Tibial nerve (tissue), 4 donors: ENCODE results near the gene ADAMTS2. TPM values are rescaled to one million over a fixed set of nuclear protein-coding genes. Genes with fewer than 3 reads are reported as not detected.
A peak's percentile ranks its signal among the peaks of the same experiment; 100 is the strongest.

Source experiments
- DNase-seq, 2 donors: peaks; one replicate each; pipeline ENCODE4 v3.0.0-alpha.2; 2019; ENCODE audit warnings: low spot score in 2 of 2
- H3K27ac ChIP-seq, 4 donors: fragments of 200-600 bp; sonication (generic) in 3 of 4; one replicate each; pipeline ENCODE4 v1.5.1; 2017 to 2019; ENCODE audit warnings: mild to moderate bottlenecking in 1 of 4
- H3K27me3 ChIP-seq, 2 donors: fragments of 200-600 bp; sonication (generic) in 1 of 2; one replicate each; pipeline versions ENCODE4 v1.5.1 to v1.6.0; 2017 to 2019
- H3K36me3 ChIP-seq, 3 donors: fragments of 200-600 bp; sonication (generic); one replicate each; pipeline ENCODE4 v1.5.1; 2018 to 2019
- H3K4me1 ChIP-seq, 4 donors: fragments of 200-600 bp; sonication (generic) in 3 of 4; one replicate each; pipeline ENCODE4 v1.5.1; 2017 to 2019
- H3K4me3 ChIP-seq, 4 donors: fragments of 200-600 bp; sonication (generic) in 3 of 4; one replicate each; pipeline ENCODE4 v1.5.1; 2017 to 2019; ENCODE audit warnings: mild to moderate bottlenecking in 1 of 4, moderate library complexity in 1 of 4
- H3K9me3 ChIP-seq, 4 donors: fragments of 200-600 bp; sonication (generic) in 3 of 4; one replicate each; pipeline ENCODE4 v1.5.1; 2017 to 2019
- EP300 ChIP-seq, 2 donors: sonication (generic); formaldehyde crosslinking; IDR thresholded peaks; one replicate each; pipeline ENCODE4 v1.6.1; 2017; ENCODE audit warnings: antibody characterized with exemption in 2 of 2, mild to moderate bottlenecking in 1 of 2
- POLR2A ChIP-seq, 2 donors: fragments of 450-650 bp; IDR thresholded peaks; one replicate each; pipeline ENCODE4 v1.6.1; 2017; ENCODE audit warnings: antibody characterized with exemption in 2 of 2, mild to moderate bottlenecking in 2 of 2, moderate library complexity in 2 of 2
- WGBS, 2 donors: methylation state at CpG; one replicate each; pipeline ENCODE4 v1.1.5; 2018; 5-methylcytosine and 5-hydroxymethylcytosine counted together
- total RNA-seq, 4 donors: library from RNA; depleted of rRNA; stranded (reverse); fragments of >200 nt; gene quantifications; one replicate each; pipeline ENCODE4 v1.1.0, GENCODE V29; 2016
- TF ChIP-seq, protein P1 (sequence below), 5 experiments: fragments of 200-600 bp in 3 of 5; fragments of 450-650 bp in 2 of 5; sonication (generic) in 3 of 5; IDR thresholded peaks; one replicate each; pipeline ENCODE4 v1.5.1; 2016 to 2019; ENCODE audit warnings: antibody characterized with exemption in 5 of 5, mild to moderate bottlenecking in 3 of 5, moderate library complexity in 2 of 5

Gene ADAMTS2
- total RNA-seq, 4 donors from 2014 or later: 23.2 to 58.8 (median 47.2) TPM

DNA sequence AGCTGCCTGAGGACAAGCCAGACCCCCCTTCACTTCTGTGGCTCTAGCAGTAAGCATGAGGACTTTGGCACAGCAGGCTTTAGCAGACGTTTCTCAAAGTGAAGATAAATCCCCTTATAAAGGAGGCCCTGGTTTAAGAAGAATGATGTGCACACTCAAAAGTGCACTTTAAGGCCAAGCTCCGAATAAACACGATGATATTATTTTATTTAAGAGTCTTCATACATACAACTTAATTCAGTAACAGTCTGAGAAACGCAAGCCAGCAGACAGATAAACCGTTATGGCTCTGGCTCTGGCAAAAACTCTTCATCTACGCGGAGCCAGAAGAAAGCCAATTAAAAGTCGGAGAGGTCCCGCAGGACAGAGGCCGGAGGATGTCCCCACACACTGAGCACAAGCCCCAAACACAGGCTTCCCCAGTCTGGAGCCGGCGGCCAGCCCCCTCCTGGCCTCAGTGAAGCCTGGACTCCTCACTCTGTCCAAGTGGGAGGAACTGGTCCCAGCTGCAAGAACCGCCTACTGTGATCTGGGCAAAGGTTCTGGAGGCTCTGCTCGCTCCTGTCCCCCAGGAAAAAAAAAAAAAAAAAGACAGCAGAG lies 44.6 kb downstream of the ADAMTS2 start:
- peaks cover 0 to 40% (median 6%) of the 10 kb centered on the region in 4 donors for H3K9me3 ChIP-seq
- DNase-seq: no peak
- no peak overlapping the region for H3K4me3 ChIP-seq
- H3K27ac ChIP-seq: peak overlapping the region in 1 of 4 donors; percentile 2
- H3K4me1 ChIP-seq: peaks cover 0 to 28% (median 0%) of the 10 kb centered on the region in 4 donors
- TF ChIP-seq POLR2A (IDR thresholded peaks at IDR 0.05): no peak
- TF ChIP-seq EP300 (IDR thresholded peaks at IDR 0.05): no peak
- TF ChIP-seq, protein P1, sequence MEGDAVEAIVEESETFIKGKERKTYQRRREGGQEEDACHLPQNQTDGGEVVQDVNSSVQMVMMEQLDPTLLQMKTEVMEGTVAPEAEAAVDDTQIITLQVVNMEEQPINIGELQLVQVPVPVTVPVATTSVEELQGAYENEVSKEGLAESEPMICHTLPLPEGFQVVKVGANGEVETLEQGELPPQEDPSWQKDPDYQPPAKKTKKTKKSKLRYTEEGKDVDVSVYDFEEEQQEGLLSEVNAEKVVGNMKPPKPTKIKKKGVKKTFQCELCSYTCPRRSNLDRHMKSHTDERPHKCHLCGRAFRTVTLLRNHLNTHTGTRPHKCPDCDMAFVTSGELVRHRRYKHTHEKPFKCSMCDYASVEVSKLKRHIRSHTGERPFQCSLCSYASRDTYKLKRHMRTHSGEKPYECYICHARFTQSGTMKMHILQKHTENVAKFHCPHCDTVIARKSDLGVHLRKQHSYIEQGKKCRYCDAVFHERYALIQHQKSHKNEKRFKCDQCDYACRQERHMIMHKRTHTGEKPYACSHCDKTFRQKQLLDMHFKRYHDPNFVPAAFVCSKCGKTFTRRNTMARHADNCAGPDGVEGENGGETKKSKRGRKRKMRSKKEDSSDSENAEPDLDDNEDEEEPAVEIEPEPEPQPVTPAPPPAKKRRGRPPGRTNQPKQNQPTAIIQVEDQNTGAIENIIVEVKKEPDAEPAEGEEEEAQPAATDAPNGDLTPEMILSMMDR (IDR thresholded peaks at IDR 0.05): no peak
- WGBS, 2 donors: 36 to 51% methylated on average over 14 of the region's 14 CpGs
- H3K27me3 ChIP-seq: no peaks in the 10 kb centered on the region
- no peaks in the 10 kb centered on the region for H3K36me3 ChIP-seq

DNA sequence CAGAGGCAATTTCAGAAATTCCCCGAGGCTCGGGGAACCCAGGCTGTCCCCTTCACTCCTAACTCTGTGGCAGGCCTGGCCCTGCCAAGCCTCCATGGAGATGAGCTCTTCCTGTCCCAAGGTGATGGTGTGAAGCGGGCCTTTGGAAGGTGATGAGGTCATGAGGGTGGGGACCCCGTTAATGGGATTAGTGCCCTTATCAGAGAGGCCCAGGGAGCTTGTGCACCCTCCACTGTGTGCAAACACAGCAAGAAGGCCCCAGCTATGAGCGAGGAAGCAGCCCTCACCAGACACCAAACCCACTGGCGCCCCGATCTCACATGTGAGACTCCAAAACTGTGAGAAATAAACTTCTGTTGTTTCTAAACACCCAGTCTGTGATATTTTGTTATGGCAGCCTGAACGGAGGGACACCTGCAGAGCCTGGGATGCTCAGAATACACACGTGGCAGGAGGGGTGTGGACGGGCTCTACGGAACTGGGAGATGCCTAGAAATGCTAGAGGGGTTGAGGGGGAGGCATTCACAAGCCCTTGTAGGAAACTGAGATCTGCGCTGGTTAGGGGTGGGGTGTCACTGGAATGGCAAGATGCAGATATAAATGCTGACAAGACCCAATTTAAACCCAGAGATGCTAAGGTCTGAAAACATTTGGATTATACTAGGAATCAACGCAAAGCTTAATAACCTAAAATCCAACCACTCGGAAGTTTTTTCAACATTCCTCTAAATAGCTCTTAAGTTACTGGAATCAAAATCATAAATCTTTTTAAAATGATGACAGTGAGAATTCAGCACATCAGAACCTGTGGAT lies 46.9 kb downstream of the ADAMTS2 start:
- no peaks in the 10 kb centered on the region for H3K36me3 ChIP-seq
- H3K27ac ChIP-seq: no peak overlapping the region
- H3K27me3 ChIP-seq: no peaks in the 10 kb centered on the region
- H3K9me3 ChIP-seq: peaks cover 0 to 17% (median 0%) of the 10 kb centered on the region in 4 donors
- peaks cover 0 to 38% (median 0%) of the 10 kb centered on the region in 4 donors for H3K4me1 ChIP-seq
- no peak for TF ChIP-seq EP300 (IDR thresholded peaks at IDR 0.05)
- TF ChIP-seq, protein P1 (IDR thresholded peaks at IDR 0.05): no peak
- TF ChIP-seq POLR2A (IDR thresholded peaks at IDR 0.05): no peak
- no peak overlapping the region for H3K4me3 ChIP-seq
- WGBS, 2 donors: 92 to 96% methylated on average over 14 of the region's 14 CpGs
- no peak for DNase-seq

DNA sequence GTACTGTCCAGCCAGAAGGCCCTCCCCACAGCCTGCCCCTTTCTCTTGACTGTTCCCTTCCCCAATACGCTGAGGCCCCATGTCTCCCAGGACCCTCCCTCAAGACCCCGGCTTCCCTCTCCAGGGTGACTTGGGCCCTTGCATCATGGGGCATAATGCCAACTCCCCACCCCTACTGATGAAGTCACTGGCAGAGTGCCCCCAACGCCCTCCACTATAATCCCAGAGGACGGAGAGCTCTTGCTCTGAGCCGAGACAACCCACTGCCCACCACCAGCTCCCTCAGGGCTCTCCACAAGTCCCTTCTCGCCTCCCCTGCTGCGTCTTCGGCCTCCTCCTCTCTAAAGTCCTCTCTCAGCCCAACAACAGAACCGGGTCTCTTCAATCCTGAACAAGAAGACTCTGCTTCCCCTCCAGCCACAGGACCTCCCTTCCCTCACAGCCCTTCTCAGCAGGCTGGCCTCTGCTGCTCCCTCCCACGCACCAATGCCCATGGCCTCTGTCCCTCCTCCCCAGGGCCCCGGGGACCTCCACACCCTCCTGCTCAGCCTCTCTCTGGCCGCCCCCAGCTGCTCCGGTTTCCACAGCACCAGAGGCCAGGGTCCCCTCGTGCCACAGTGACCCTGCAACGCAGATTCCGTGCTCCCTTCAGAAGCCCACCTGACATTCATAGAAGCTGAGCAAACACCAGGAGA lies 47.6 kb downstream of the ADAMTS2 start:
- Histone ChIP-seq H3K36me3 (no peaks in the 10 kb centered on the region), H3K4me1 (peaks cover 0 to 38% (median 0%) of the 10 kb centered on the region in 4 donors), H3K27ac (no peak overlapping the region), H3K4me3 (no peak overlapping the region), H3K9me3 (peaks cover 0 to 12% (median 0%) of the 10 kb centered on the region in 4 donors), H3K27me3 (no peaks in the 10 kb centered on the region)
- DNase-seq: no peak
- TF ChIP-seq POLR2A (IDR thresholded peaks at IDR 0.05): no peak
- TF ChIP-seq, protein P1 (IDR thresholded peaks at IDR 0.05): no peak
- TF ChIP-seq EP300 (IDR thresholded peaks at IDR 0.05): no peak
- WGBS, 2 donors: 61 to 69% methylated on average over 16 of the region's 16 CpGs

DNA sequence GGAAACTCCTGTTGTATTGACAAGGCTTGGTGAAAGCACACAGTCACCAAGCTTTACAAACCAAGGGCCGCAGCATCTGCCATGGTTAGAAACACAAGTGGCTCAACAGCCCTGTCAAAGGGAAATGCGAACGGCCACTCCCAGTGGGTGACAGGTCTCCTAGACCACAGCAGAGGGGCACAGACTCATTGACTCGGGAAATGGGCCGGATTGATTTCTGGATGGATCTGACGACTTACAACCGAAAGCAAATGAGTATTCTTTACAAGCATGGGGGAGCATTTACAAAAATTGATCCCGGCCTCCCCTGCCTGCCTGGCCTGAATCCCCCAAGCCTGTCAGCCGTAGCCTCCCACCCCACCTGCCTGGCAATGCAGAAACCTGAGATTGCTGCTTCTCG lies 48.2 kb downstream of the ADAMTS2 start:
- peaks cover 0 to 12% (median 0%) of the 10 kb centered on the region in 4 donors for H3K9me3 ChIP-seq
- no peaks in the 10 kb centered on the region for H3K36me3 ChIP-seq
- WGBS, 2 donors: 91 to 92% methylated on average over 10 of the region's 10 CpGs
- H3K4me1 ChIP-seq: peaks cover 0 to 37% (median 0%) of the 10 kb centered on the region in 4 donors
- no peak overlapping the region for H3K4me3 ChIP-seq
- no peak for DNase-seq
- H3K27me3 ChIP-seq: no peaks in the 10 kb centered on the region
- no peak overlapping the region for H3K27ac ChIP-seq
- TF ChIP-seq EP300 (IDR thresholded peaks at IDR 0.05): no peak
- TF ChIP-seq, protein P1 (IDR thresholded peaks at IDR 0.05): no peak
- TF ChIP-seq POLR2A (IDR thresholded peaks at IDR 0.05): no peak
